GM12874 (cell line): Measurements from ENCODE around the gene INAFM1.

Experiments
- CTCF ChIP-seq: IDR thresholded peaks from 2 replicates; pipeline ENCODE4 v1.5.1; 2011; ENCODE audit warnings: low read depth, mild to moderate bottlenecking, control low read depth, low read length, moderate library complexity; ENCODE audit not compliant: insufficient read depth

INAFM1 gene

GRCh38 chr19:47268028-47268427, 6.7 kb upstream of the INAFM1 start:
- TF ChIP-seq CTCF = no peak

- no peak for TF ChIP-seq CTCF
These were observed 5.1 kb upstream of the INAFM1 start for GRCh38 chr19:47269596-47269995.

GRCh38 chr19:47270408-47270807, 4.3 kb upstream of the INAFM1 start:
- no peak for TF ChIP-seq CTCF

- no peak for TF ChIP-seq CTCF
These were observed 2.7 kb upstream of the INAFM1 start for GRCh38 chr19:47271949-47272348.

GRCh38 chr19:47272448-47273312, 2.0 kb upstream of the INAFM1 start:
- TF ChIP-seq CTCF = no peak

GRCh38 chr19:47273313-47274070, 1.2 kb upstream of the INAFM1 start:
- no peak for TF ChIP-seq CTCF

- no peak for TF ChIP-seq CTCF
These were observed 441 bp downstream of the INAFM1 start for GRCh38 chr19:47274891-47275761.
